Left ventricle myocardium inferior (tissue), 1 donor: ENCODE results near the gene RNF126. TPM values are rescaled to one million over a fixed set of nuclear protein-coding genes. Genes with fewer than 3 reads are reported as not detected.

Experiments used
- DNase-seq: peaks from one replicate; pipeline ENCODE4 v3.0.0-alpha.2; 2020
- H3K27ac ChIP-seq: fragments of 200-600 bp; replicated peaks from 2 replicates; pipeline ENCODE4 v1.8.0; 2021
- H3K27me3 ChIP-seq: fragments of 200-600 bp; 2 replicates; pipeline ENCODE4 v1.8.0; 2021; ENCODE audit warnings: low read depth
- H3K36me3 ChIP-seq: fragments of 200-600 bp; 2 replicates; pipeline ENCODE4 v1.8.0; 2021
- H3K4me1 ChIP-seq: fragments of 200-600 bp; 2 replicates; pipeline ENCODE4 v1.8.0; 2021
- H3K4me3 ChIP-seq: fragments of 200-600 bp; 2 replicates; pipeline ENCODE4 v1.8.0; 2021; ENCODE audit warnings: mild to moderate bottlenecking, moderate library complexity
- H3K9me3 ChIP-seq: fragments of 200-600 bp; replicated peaks from 2 replicates; pipeline ENCODE4 v1.8.0; 2021
- intact Hi-C: fragments of 100-400 bp; cut with micrococcal nuclease; formaldehyde crosslinking; loops from one replicate; pipeline ENCODE4 v1.11.0; 2022
- total RNA-seq: library from RNA; stranded (reverse); fragmentation: NEBNext Ultra II Directional; extraction: Animal tissue kit (Norgen Biotek cat#: 25700); gene quantifications from one replicate; pipeline ENCODE4 v1.2.1, GENCODE V29; 2021
- TF ChIP-seq, protein P1 (sequence below): fragments of 200-600 bp; IDR thresholded peaks from 2 replicates; pipeline ENCODE4 v1.8.0; 2021; ENCODE audit warnings: antibody characterized with exemption, mild to moderate bottlenecking, borderline replicate concordance
- donor health status: DM: no; HTN: yes; CAD: no; lungs with severe emphysema.

RNF126 gene
- total RNA-seq, 1 donor from 2014 or later, result 25.5 TPM

DNA sequence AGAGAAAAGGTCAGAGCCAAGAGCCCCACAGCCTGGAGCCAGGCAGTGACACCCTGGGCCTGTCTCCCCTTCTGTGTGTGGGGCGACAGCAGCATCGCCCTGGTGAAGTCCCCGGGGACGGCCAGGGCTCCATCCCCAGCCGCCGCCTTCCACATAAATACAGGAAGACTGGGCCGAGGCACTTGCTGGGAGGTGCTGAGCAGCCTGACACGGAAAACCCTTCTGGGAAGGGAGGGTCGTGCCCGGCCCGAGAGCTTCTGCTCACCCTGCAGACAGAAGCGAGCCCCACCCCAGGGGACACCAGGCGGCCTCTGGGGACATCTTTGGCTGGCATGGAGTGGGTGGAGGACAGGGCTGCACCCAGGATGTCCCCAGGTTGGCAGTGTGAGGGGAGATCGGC lies 18.2 kb downstream of the RNF126 start:
- peaks cover 4% of the 10 kb centered on the region for H3K4me1 ChIP-seq
- DNase-seq, result no peak
- H3K36me3 ChIP-seq, result peaks cover 43% of the 10 kb centered on the region
- H3K9me3 ChIP-seq, result no peaks in the 10 kb centered on the region
- no peak overlapping the region for H3K4me3 ChIP-seq
- H3K27me3 ChIP-seq, result no peaks in the 10 kb centered on the region
- TF ChIP-seq, protein P1, sequence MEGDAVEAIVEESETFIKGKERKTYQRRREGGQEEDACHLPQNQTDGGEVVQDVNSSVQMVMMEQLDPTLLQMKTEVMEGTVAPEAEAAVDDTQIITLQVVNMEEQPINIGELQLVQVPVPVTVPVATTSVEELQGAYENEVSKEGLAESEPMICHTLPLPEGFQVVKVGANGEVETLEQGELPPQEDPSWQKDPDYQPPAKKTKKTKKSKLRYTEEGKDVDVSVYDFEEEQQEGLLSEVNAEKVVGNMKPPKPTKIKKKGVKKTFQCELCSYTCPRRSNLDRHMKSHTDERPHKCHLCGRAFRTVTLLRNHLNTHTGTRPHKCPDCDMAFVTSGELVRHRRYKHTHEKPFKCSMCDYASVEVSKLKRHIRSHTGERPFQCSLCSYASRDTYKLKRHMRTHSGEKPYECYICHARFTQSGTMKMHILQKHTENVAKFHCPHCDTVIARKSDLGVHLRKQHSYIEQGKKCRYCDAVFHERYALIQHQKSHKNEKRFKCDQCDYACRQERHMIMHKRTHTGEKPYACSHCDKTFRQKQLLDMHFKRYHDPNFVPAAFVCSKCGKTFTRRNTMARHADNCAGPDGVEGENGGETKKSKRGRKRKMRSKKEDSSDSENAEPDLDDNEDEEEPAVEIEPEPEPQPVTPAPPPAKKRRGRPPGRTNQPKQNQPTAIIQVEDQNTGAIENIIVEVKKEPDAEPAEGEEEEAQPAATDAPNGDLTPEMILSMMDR, result no peak
- no peak overlapping the region for H3K27ac ChIP-seq
- intact Hi-C loops, result no loop called here

GRCh38 chr19:644363-644762 lies 18.7 kb downstream of the RNF126 start:
- Histone ChIP-seq H3K36me3 (peaks cover 39% of the 10 kb centered on the region), H3K4me1 (peaks cover 5% of the 10 kb centered on the region), H3K9me3 (no peaks in the 10 kb centered on the region), H3K27ac (no peak overlapping the region), H3K27me3 (no peaks in the 10 kb centered on the region), H3K4me3 (no peak overlapping the region)
- DNase-seq, result no peak
- intact Hi-C loops, result no loop called here
- TF ChIP-seq, protein P1, result no peak

DNA sequence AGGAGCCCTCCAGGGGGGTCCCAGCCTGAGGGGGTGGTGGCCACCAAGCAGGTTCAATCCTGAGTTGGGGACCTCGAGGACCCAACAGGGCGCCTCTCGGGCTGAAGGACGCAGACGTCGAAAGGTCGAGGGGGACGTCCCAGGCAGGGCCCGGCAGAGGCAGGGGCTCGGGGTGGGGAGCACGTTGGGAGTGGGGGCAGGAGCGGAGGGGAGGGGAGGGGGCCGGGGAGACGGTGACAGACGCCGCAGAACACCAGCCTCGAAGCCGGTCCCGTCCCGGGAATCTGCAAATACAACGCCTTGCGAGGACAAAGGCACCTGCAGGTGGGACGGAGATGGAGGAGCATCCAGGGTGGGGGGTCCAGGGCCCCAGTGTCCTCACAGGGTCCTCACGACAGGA lies 19.3 kb downstream of the RNF126 start:
- no peaks in the 10 kb centered on the region for H3K27me3 ChIP-seq
- peaks cover 12% of the 10 kb centered on the region for H3K4me1 ChIP-seq
- no peak overlapping the region for H3K4me3 ChIP-seq
- H3K9me3 ChIP-seq, result no peaks in the 10 kb centered on the region
- peaks cover 33% of the 10 kb centered on the region for H3K36me3 ChIP-seq
- no peak overlapping the region for H3K27ac ChIP-seq
- intact Hi-C loops, result no loop called here
- TF ChIP-seq, protein P1, result no peak
- no peak for DNase-seq

GRCh38 chr19:642767-643727 lies 20.0 kb downstream of the RNF126 start:
- H3K36me3 ChIP-seq, result peaks cover 26% of the 10 kb centered on the region
- no peaks in the 10 kb centered on the region for H3K9me3 ChIP-seq
- TF ChIP-seq, protein P1, result no peak
- intact Hi-C loops, result no loop called here
- H3K4me1 ChIP-seq, result peaks cover 15% of the 10 kb centered on the region
- no peak overlapping the region for H3K4me3 ChIP-seq
- no peak overlapping the region for H3K27ac ChIP-seq
- H3K27me3 ChIP-seq, result no peaks in the 10 kb centered on the region
- DNase-seq, result no peak

DNA sequence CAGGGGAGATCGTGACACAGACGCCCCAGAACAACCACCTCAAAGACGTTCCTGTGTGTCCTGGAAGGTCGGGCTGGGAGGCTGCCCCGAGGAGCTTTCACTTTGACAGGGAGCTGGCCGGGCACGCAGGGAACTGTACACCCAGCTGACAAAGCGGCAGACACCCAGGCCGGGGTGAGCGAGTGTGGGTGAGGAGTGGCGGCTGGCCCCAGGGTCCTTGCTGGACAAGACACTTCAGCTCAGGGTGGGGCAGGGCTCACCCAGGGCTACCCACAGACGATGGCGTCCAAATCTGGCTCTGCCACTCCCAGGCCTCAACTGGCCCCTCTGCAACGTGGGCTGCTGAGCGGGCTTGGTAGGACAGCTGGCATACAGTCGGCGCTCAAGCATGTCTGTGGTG lies 21.3 kb downstream of the RNF126 start:
- intact Hi-C loops, result no loop called here
- TF ChIP-seq, protein P1, result no peak
- H3K36me3 ChIP-seq, result peaks cover 12% of the 10 kb centered on the region
- no peaks in the 10 kb centered on the region for H3K27me3 ChIP-seq
- no peak overlapping the region for H3K27ac ChIP-seq
- DNase-seq, result no peak
- no peak overlapping the region for H3K4me3 ChIP-seq
- no peaks in the 10 kb centered on the region for H3K9me3 ChIP-seq
- H3K4me1 ChIP-seq, result peaks cover 15% of the 10 kb centered on the region
